B cell (primary cell): ENCODE measurements around the gene NCAPH2.
"Not testable (repeated sequence)": the region's sequence is repeated elsewhere in the genome, so short reads cannot be mapped to it uniquely, and the experiment has no call there.

Experiments used
- EZH2 ChIP-seq: IDR thresholded peaks from 2 replicates; pipeline ENCODE4 v1.6.1; 2012; ENCODE audit warnings: borderline replicate concordance, low read depth, mild to moderate bottlenecking, moderate library complexity, low read length; ENCODE audit not compliant: insufficient read depth, poor library complexity, severe bottlenecking
- TF ChIP-seq, protein P1 (sequence below): fragments of 200-600 bp; IDR thresholded peaks from one replicate; pipeline ENCODE4 v1.8.0; 2022; ENCODE audit warnings: antibody characterized with exemption, mild to moderate bottlenecking

DNA sequence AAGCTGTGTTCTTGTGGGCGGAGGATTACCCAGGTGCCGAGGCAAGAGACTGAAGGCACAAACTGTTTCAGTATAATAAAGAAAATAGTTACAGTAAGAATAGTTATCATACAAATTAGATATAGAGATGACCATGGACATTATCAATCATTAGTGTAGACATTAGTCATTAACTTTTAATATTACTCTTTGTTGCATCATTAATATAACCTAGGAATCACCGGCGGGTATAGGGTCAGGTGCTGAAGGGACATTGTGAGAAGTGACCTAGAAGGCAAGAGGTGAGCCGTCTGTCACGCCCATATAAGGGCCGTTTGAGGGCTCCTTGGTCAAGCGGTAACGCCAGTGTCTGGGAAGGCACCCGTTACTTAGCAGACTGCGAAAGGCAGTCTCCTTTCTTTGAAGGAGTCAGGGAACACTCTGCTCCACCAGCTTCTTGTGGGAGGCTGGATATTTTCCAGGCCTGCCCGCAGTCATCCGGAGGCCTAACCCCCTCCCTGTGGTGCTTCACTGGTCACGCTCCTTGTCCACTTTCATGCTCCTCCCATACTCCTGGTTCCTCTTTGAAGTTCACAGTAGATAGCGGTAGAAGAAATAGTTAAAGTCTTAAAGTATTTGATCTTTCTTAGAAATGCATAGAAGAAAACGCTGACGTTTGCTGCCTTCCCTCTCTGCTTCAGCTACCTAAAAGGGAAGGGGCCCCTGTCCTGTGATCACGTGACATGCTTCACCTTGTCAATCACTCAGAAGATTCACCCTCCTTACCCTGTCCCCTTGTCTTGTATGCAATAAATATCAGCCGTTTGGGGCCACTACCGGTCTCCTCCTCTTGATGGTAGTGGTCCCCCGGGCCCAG, 26.1 kb downstream of the NCAPH2 start:
- TF ChIP-seq, protein P1, sequence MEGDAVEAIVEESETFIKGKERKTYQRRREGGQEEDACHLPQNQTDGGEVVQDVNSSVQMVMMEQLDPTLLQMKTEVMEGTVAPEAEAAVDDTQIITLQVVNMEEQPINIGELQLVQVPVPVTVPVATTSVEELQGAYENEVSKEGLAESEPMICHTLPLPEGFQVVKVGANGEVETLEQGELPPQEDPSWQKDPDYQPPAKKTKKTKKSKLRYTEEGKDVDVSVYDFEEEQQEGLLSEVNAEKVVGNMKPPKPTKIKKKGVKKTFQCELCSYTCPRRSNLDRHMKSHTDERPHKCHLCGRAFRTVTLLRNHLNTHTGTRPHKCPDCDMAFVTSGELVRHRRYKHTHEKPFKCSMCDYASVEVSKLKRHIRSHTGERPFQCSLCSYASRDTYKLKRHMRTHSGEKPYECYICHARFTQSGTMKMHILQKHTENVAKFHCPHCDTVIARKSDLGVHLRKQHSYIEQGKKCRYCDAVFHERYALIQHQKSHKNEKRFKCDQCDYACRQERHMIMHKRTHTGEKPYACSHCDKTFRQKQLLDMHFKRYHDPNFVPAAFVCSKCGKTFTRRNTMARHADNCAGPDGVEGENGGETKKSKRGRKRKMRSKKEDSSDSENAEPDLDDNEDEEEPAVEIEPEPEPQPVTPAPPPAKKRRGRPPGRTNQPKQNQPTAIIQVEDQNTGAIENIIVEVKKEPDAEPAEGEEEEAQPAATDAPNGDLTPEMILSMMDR: not testable (repeated sequence)
- not testable (repeated sequence) for TF ChIP-seq EZH2
